EL (cell line): ENCODE data around the gene ANKLE1.
"Not testable (repeated sequence)": the region's sequence is repeated elsewhere in the genome, so short reads cannot be mapped to it uniquely, and the experiment has no call there.

ENCODE experiments used
- DNase-seq: peaks from one replicate; pipeline ENCODE4 v3.0.0-alpha.2; 2016

The ANKLE1 gene

GRCh38 chr19:17248011-17248776 lies 33.5 kb upstream of the ANKLE1 start:
- DNase-seq = no peak

GRCh38 chr19:17249887-17250548 lies 31.7 kb upstream of the ANKLE1 start:
- no peak for DNase-seq

GRCh38 chr19:17254636-17255035 lies 27.1 kb upstream of the ANKLE1 start:
- DNase-seq = no peak

DNA sequence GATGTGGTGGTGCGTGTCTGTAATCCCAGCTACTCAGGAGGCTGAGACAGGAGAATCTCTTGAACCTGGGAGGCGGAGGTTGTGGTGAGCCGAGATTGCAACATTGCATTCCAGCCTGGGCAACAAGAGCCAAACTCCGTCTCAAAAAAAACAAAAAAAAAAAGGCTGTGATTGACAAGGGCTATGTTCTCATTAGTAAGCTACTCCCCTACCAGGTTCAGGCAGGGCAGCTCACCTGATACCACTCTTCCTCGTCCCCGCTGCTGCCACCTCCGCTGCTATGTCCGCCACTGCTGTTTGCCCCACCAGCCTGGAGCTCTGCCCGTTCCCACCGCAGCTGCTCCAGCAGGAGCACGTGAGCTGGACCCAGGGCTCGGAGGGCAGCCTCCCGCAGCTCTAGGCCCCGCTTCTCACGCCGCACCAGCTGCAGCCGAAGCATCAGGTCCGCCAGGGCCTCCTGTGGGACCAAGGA lies 26.5 kb upstream of the ANKLE1 start:
- no peak for DNase-seq

- DNase-seq = no peak
These were observed 25.6 kb upstream of the ANKLE1 start for GRCh38 chr19:17256130-17256529.

- peak; percentile 22 for DNase-seq
These were observed 22.5 kb upstream of the ANKLE1 start for GRCh38 chr19:17259118-17259780.

DNA sequence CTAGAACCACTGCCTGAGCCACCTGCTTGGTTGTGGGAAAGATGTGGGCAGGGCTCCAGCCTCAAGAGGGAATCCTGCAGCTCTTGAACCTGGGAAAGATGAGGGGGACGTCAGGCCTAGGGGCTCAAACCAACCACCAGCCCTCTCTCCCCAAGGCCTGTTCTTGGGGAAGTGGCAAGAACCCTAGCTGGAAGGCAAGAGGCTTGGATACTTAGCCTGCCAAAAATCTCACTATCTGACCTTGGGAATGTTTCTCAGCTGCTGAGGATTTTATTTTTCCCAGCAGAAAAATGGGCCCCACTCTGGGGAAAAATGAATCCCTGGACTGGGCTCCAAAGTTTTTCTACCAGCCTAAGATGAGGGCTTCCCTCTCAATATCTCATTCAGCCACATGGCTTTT lies 21.8 kb upstream of the ANKLE1 start:
- DNase-seq = no peak

DNA sequence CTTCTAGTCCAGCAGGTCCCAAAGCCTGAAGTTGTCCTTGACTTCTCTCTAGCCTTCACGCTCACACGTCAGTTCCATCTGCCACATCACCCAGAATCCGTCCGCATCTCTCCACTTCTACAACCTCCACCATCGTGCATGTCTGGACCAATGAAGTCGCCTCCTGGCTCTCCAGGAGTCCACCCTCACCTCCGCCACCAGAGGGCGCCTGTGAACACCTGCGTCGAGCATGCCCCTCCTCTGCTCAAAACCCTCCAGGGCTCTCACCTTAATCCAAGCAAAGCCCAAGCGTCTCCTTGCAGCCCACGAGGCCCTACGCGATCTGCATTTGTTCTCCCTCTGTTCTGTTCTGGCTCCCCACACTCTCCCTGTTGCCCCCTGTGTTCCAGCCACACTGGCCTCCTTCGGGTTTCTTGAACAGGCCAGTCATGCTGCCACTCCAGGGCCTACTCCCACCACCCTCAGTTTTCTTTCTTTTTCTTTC lies 20.8 kb upstream of the ANKLE1 start:
- peak; percentile 78 for DNase-seq

DNA sequence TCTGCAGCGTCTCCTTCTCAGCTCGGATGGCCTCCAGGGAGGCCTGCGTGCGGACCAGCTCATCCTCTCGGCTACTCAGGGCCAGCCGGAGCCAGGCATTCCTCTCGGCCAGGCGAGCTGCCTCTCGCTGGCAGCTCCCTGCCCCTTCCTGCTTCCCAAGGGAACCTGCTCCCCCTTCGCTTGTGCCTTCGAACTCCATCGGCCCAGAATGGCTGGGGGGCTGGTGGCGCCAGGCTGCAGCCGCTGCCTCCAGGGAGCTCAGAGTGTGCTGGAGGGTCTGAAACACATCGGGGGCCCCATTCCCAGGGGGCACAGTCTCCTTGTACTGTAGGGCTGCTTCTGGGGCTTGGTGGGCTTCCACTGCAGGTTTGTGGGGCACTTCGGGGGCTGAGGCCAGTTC lies 19.1 kb upstream of the ANKLE1 start:
- DNase-seq = no peak

- DNase-seq = no peak
These were observed 17.7 kb upstream of the ANKLE1 start for GRCh38 chr19:17263712-17264640.

GRCh38 chr19:17264641-17264979 lies 17.1 kb upstream of the ANKLE1 start, which contains the start of gene USHBP1:
Gene USHBP1, minus strand, starts transcription at chr19:17264745. Its CDS starts 446 bp downstream, at chr19:17264299.
- DNase-seq = no peak

GRCh38 chr19:17266026-17266425 lies 15.7 kb upstream of the ANKLE1 start:
- no peak for DNase-seq

DNA sequence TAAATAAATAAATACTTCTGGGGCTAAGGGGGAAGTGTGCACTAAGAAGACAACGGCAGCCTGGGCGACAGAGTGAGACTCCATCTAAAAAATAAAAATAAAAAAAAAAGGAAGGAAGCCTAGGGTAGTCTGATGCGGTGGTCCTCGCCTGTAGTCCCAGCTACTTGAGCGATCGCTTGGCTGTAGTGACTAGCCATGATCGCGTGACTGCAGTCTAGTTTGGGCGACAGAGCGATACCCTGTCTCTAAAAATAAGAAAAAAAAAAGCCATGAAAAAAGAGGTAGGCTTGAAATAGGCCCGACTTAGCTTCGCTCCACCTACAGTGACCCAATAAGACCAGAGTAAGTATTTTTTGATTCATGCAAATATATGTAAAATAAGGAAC lies 15.1 kb upstream of the ANKLE1 start:
- no peak for DNase-seq

GRCh38 chr19:17266975-17267788 lies 14.5 kb upstream of the ANKLE1 start, which contains the start of gene BABAM1:
Gene BABAM1, plus strand, starts transcription at chr19:17267443. Its CDS starts 1,364 bp downstream, at chr19:17268807.
- peak; percentile 99 for DNase-seq

GRCh38 chr19:17268754-17269153 lies 12.9 kb upstream of the ANKLE1 start:
- DNase-seq = no peak

DNA sequence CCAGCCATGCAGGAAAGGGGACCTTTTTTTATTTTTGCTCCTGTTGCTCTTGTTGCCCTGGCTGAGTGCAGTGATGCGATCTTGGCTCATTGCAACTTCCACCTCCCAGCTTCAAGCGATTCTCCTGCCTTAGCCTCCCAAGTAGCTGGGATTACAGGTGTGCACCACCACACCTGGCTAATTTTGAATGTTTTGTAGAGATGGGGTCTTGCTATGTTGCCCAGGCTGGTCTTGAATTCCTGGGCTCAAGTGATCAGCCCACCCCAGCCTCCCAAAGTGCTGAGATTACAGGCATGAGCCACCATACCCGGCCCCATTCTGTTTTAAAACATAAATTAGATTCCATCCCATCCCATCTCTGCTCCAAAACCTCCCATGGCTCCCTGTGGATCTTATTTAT lies 6.8 kb upstream of the ANKLE1 start:
- DNase-seq = not testable (repeated sequence)

DNA sequence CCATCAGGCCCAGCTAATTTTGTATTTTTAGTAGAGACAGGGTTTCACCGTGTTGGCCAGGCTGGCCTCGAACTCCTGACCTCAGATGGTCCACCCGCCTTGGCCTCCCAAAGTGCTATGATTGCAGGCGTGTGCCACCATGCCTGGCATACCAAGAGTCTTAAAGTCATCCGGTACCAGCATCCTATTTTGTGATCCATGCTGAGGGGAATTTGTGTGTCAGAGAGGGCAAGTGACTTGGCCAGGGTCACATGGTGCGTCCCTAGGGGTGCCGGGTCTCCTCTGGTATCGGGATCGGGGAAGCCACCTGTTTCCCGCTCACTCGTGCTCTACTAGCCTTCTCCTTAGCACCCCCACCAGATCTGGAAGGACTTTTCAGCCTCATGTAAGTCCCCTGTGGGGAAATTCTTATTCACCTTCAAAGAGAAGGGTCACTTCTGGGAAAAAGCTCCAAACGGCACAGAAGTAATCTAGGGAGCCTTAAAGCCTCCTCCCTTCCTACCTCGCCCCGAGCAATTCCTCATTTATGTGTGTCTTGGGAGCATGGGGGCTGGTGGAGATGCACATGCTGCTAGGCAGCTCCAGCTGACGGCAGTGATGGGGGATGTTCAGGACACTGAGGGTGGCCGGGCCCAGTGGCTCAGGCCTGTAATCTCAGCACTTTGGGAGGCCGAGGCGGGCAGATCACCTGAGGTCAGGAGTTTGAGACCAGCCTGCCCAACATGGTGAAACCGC lies 6.1 kb upstream of the ANKLE1 start:
- no peak for DNase-seq

- DNase-seq = no peak
These were observed 2.3 kb upstream of the ANKLE1 start for GRCh38 chr19:17279436-17279835.

DNA sequence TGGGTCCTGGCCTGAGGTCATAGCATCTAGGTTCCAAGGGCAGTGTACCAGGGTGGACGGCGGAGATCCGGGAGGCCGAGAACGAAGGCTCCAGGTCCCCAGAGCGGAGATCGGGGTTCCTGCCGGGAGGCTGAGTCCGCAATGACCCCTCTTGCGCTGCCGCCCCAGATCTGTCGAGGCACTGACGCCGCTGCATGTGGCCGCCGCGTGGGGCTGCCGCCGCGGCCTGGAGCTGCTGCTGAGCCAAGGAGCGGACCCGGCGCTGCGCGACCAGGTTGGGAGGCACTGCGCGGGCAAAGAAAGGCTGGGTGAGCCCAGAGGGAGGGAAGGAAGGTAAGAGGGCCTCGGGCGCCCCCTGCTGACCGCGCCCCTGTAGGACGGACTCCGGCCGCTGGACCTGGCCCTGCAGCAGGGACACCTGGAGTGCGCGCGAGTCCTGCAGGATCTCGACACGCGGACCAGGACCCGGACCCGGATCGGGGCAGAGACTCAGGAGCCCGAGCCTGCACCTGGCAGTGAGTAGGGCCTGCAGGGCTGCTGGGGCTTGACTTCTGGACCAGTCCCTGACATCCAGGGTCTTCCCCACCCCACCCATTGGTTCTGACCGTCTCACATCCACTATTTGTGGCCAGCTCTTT lies 906 bp downstream of the ANKLE1 start:
- peak; percentile 84 for DNase-seq

GRCh38 chr19:17283504-17283996 lies 1.8 kb downstream of the ANKLE1 start:
- DNase-seq = no peak
